Subcutaneous abdominal adipose tissue (tissue), 5 donors: ENCODE measurements around the gene ORMDL3.
"Not testable (repeated sequence)": the region's sequence is repeated elsewhere in the genome, so short reads cannot be mapped to it uniquely, and the experiment has no call there.

Experiments used
- H3K27ac ChIP-seq: one replicate; pipeline ENCODE4 v1.7.0; 2013; ENCODE audit warnings: low read depth, mild to moderate bottlenecking, inconsistent platforms, low read length, moderate library complexity
- H3K27me3 ChIP-seq, 5 donors: one replicate each; pipeline ENCODE4 v1.7.0; 2013; ENCODE audit warnings: low read length in 5 of 5, inconsistent platforms in 1 of 5; ENCODE audit not compliant: control insufficient read depth in 5 of 5, insufficient read depth in 4 of 5
- H3K36me3 ChIP-seq, 5 donors: one replicate each; pipeline ENCODE4 v1.7.0; 2013; ENCODE audit warnings: low read length in 5 of 5; ENCODE audit not compliant: control insufficient read depth in 5 of 5, insufficient read depth in 5 of 5
- H3K4me1 ChIP-seq, 5 donors: one replicate each; pipeline ENCODE4 v1.7.0; 2013; ENCODE audit warnings: low read length in 5 of 5, mild to moderate bottlenecking in 3 of 5, moderate library complexity in 1 of 5; ENCODE audit not compliant: control insufficient read depth in 5 of 5, insufficient read depth in 5 of 5
- H3K4me3 ChIP-seq, 5 donors: one replicate each; pipeline ENCODE4 v1.7.0; 2013; ENCODE audit warnings: low read length in 5 of 5, low read depth in 1 of 5
- H3K9ac ChIP-seq, 5 donors: one replicate each; pipeline ENCODE4 v1.7.0; 2013; ENCODE audit warnings: low read length in 5 of 5, mild to moderate bottlenecking in 4 of 5, moderate library complexity in 3 of 5
- H3K9me3 ChIP-seq, 5 donors: one replicate each; pipeline ENCODE4 v1.7.0; 2013; ENCODE audit warnings: low read length in 5 of 5; ENCODE audit not compliant: control insufficient read depth in 5 of 5
- donor health status: healthy.
- donor health status: healthy.
- donor health status: healthy.
- donor health status: healthy.
- donor health status: healthy.

Gene ORMDL3

DNA sequence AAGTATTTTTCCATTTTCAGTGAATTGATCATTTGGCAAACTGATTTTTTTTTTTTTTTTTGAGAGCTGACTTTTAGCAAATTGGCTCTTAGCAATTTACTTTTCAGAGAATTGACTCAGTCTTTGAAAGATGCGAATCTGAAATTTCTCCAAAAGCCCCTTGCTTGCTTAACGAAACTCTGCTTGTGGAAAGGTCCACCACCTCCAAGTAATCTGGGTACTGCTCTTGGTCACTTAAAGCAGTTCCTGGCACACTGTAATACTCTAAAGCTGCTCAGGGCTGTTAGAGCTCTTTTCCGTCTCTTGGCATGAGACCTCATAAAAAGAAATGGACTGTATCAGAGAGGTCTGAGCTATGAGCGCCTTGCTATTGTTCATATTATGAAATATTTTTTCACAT, 11.8 kb downstream of the ORMDL3 start:
- H3K4me1 ChIP-seq, result peaks cover 2 to 33% (median 16%) of the 10 kb centered on the region in 5 donors
- no peak overlapping the region for H3K4me3 ChIP-seq
- H3K27me3 ChIP-seq, result no peaks in the 10 kb centered on the region
- no peaks in the 10 kb centered on the region for H3K9me3 ChIP-seq
- peak overlapping the region in 1 of 5 donors; percentile 51 for H3K9ac ChIP-seq
- peak overlapping the region; percentile 55 for H3K27ac ChIP-seq
- H3K36me3 ChIP-seq, result peaks cover 5 to 33% (median 22%) of the 10 kb centered on the region in 5 donors

DNA sequence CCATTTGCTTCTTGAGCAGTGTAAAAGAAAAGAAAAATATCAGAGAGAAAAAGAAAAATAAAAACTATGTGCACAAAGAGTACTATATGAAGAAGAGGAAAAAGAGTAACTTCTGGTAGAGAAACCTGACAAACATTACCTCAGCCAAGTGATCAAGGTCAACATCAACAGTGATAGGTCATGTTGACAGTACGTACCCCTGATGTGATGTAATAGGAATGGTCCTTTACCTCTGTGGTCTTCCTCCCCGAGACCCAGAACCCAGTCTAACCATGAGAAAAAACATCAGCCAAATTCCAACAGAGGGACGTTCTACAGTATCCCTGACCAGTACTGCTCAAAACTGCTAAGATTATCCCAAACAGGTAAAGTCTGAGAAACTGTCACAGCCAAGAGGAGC, 13.4 kb downstream of the ORMDL3 start:
- no peak overlapping the region for H3K4me3 ChIP-seq
- peaks cover 7 to 36% (median 28%) of the 10 kb centered on the region in 5 donors for H3K36me3 ChIP-seq
- H3K27me3 ChIP-seq, result no peaks in the 10 kb centered on the region
- no peak overlapping the region for H3K27ac ChIP-seq
- no peak overlapping the region for H3K9ac ChIP-seq
- H3K4me1 ChIP-seq, result peaks cover 0 to 25% (median 10%) of the 10 kb centered on the region in 5 donors
- H3K9me3 ChIP-seq, result no peaks in the 10 kb centered on the region

- Histone ChIP-seq H3K27me3 (no peaks in the 10 kb centered on the region), H3K4me1 (peaks cover 0 to 1% (median 0%) of the 10 kb centered on the region in 5 donors), H3K27ac (no peak overlapping the region), H3K36me3 (peaks cover 5 to 58% (median 54%) of the 10 kb centered on the region in 5 donors), H3K9me3 (no peaks in the 10 kb centered on the region), H3K4me3 (no peak overlapping the region), H3K9ac (no peak overlapping the region)
Observed at GRCh38 chr17:39908789-39909352, 18.5 kb downstream of the ORMDL3 start.

DNA sequence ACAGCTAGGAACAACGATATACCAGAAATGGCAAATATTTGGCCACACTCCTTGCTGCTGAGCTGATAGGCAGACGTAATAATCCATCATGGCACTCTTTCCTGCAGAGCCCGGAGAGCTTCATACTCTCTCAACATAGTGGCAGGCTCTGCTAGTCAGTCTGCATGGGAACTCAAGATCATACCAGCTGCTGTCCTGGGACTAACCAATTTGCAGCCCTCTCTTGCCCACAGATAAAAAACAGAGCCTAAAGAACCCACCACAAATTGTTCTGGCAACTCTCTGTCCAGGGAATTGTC, 22.5 kb downstream of the ORMDL3 start:
- Histone ChIP-seq H3K36me3 (peaks cover 3 to 43% (median 37%) of the 10 kb centered on the region in 5 donors), H3K27me3 (no peaks in the 10 kb centered on the region), H3K4me3 (no peak overlapping the region), H3K4me1 (peaks cover 0 to 12% (median 5%) of the 10 kb centered on the region in 5 donors), H3K9me3 (no peaks in the 10 kb centered on the region), H3K9ac (no peak overlapping the region), H3K27ac (no peak overlapping the region)

DNA sequence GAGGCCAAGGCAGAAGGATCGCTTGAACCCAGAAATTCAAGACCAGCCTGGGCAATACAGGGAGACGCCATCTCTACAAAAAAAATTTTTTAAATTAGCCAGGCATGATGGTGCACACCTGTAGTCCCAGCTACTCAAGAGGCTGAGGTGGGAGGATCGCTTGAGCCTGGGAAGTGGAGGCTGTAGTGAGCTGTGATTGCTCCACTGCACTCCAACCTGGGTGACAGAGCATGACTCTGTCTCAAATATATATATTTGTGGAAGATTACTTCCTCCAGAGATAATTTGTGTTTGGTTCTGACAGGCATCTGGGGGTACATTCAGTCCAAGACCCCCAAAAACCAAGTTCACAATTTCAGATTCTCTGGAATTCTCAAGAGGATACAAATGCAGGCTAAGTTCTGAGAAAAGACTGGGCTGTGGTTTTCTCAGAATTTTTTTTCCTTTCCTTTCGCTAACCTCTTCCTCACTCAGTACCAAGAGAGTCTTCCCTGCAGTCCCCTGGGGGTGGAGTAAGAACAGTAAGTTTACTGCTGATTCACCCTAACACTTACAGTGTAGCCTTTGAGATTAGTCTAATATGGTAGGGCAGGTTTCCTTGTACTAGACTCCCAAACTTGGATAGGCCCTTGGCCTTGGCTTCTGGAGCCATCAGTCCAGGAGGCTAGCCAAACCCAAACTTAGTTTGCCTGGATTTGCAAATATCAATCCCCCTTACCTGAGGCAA, 24.1 kb downstream of the ORMDL3 start:
- Histone ChIP-seq H3K27ac (no peak overlapping the region), H3K27me3 (no peaks in the 10 kb centered on the region), H3K36me3 (peaks cover 0 to 31% (median 22%) of the 10 kb centered on the region in 5 donors), H3K4me3 (no peak overlapping the region), H3K9ac (no peak overlapping the region), H3K9me3 (no peaks in the 10 kb centered on the region), H3K4me1 (peaks cover 0 to 12% (median 5%) of the 10 kb centered on the region in 5 donors)

GRCh38 chr17:39902027-39902426, 25.4 kb downstream of the ORMDL3 start:
- peaks cover 0 to 12% (median 5%) of the 10 kb centered on the region in 5 donors for H3K4me1 ChIP-seq
- H3K36me3 ChIP-seq, result peaks cover 0 to 27% (median 20%) of the 10 kb centered on the region in 5 donors
- not testable (repeated sequence) for H3K4me3 ChIP-seq, H3K27ac ChIP-seq, H3K27me3 ChIP-seq, H3K9ac ChIP-seq, H3K9me3 ChIP-seq

DNA sequence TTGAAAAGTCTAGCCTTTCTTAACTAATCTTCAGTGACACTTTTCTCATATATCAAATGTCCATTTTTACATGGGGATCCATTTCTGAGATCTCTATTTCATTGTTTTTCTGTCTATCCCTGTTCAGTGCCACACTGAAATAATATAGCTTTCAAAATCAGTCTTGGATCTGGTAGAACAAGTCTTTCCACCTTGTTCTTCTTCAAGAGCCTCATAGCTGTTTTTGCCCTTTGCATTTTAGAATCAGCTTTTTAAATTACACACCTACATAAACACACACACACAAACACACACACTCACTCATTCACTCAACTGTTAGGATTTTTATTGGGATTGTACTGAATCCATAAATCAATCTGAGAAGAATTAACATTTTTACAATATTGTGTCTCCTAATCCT, 28.2 kb downstream of the ORMDL3 start:
- no peak overlapping the region for H3K27ac ChIP-seq
- no peaks in the 10 kb centered on the region for H3K27me3 ChIP-seq
- H3K4me1 ChIP-seq, result peaks cover 2 to 18% (median 6%) of the 10 kb centered on the region in 5 donors

GRCh38 chr17:39898088-39898487, 29.3 kb downstream of the ORMDL3 start:
- H3K9me3 ChIP-seq, result no peaks in the 10 kb centered on the region
- no peak overlapping the region for H3K27ac ChIP-seq

More for the DNA sequence above, 28.2 kb downstream of the ORMDL3 start:
- H3K4me3 ChIP-seq, result no peak overlapping the region
- peaks cover 0 to 4% (median 0%) of the 10 kb centered on the region in 5 donors for H3K36me3 ChIP-seq
- no peak overlapping the region for H3K9ac ChIP-seq
- no peaks in the 10 kb centered on the region for H3K9me3 ChIP-seq

GRCh38 chr17:39894681-39895376, 32.6 kb downstream of the ORMDL3 start:
- peaks cover 0 to 4% (median 2%) of the 10 kb centered on the region in 5 donors for H3K9me3 ChIP-seq
- peaks cover 0 to 6% (median 0%) of the 10 kb centered on the region in 5 donors for H3K4me1 ChIP-seq
- no peak overlapping the region for H3K4me3 ChIP-seq
- no peak overlapping the region for H3K9ac ChIP-seq
- H3K27me3 ChIP-seq, result peaks cover 0 to 7% (median 0%) of the 10 kb centered on the region in 5 donors
- no peaks in the 10 kb centered on the region for H3K36me3 ChIP-seq
- no peak overlapping the region for H3K27ac ChIP-seq

More at GRCh38 chr17:39898088-39898487, 29.3 kb downstream of the ORMDL3 start:
- no peaks in the 10 kb centered on the region for H3K36me3 ChIP-seq
- no peaks in the 10 kb centered on the region for H3K27me3 ChIP-seq
- peaks cover 0 to 9% (median 0%) of the 10 kb centered on the region in 5 donors for H3K4me1 ChIP-seq
- no peak overlapping the region for H3K9ac ChIP-seq
- no peak overlapping the region for H3K4me3 ChIP-seq

DNA sequence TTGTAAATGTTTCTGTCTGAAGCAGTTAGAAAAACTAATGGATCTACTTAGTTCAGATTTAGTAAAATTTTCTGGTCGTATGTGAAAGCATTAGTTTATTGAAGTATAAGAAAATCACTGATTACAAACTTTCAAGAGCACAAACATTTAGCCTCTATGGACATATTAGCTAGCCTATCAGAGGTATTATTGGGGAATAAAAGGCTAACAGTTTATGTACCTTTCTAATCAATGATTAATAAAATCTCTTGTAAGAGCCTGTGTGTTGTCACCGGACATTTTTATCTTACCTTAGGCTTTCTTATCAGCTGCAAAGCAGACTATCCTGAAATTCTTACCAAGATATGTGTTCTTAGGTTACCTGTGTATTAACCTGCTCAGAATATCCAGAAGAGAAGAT, 38.2 kb downstream of the ORMDL3 start:
- Histone ChIP-seq H3K4me1 (no peaks in the 10 kb centered on the region), H3K27ac (no peak overlapping the region), H3K27me3 (peaks cover 0 to 9% (median 0%) of the 10 kb centered on the region in 5 donors), H3K36me3 (no peaks in the 10 kb centered on the region), H3K4me3 (no peak overlapping the region), H3K9me3 (peaks cover 0 to 4% (median 2%) of the 10 kb centered on the region in 5 donors), H3K9ac (no peak overlapping the region)
